HepG2 (cell line): ENCODE data around the gene STX1B. TPM values are rescaled to one million over a fixed set of nuclear protein-coding genes. Genes with fewer than 3 reads are reported as not detected.

Experiments used
- CEBPG ChIP-seq: IDR thresholded peaks from 2 replicates; pipeline ENCODE4 v1.6.1; 2016
- EZH2 ChIP-seq: conservative IDR thresholded peaks from 2 replicates; pipeline ENCODE4 v1.6.1; 2012; ENCODE audit warnings: mild to moderate bottlenecking, low read depth, low read length, moderate library complexity
- GFI1 ChIP-seq: sonication (generic); formaldehyde crosslinking; IDR thresholded peaks from 2 replicates; pipeline ENCODE4 v1.5.0; 2020; ENCODE audit warnings: missing genetic modification reagents, mild to moderate bottlenecking, borderline replicate concordance
- HNRNPL ChIP-seq: fragments of 200-400 bp; formaldehyde crosslinking; IDR thresholded peaks from 2 replicates; pipeline ENCODE4 v1.6.1; 2017; ENCODE audit warnings: mild to moderate bottlenecking, low read depth, low read length
- HNRNPUL1 ChIP-seq: fragments of 200-400 bp; formaldehyde crosslinking; IDR thresholded peaks from 2 replicates; pipeline ENCODE4 v1.6.1; 2017; ENCODE audit warnings: low read depth, mild to moderate bottlenecking, low read length, moderate library complexity
- KMT2A ChIP-seq: sonication (generic); formaldehyde crosslinking; IDR thresholded peaks from 2 replicates; pipeline ENCODE4 v1.4.0; 2020; ENCODE audit warnings: missing genetic modification reagents
- MAFK ChIP-seq, 2 experiments: IDR thresholded peaks in 1 of 2; conservative IDR thresholded peaks in 1 of 2; 2 replicates each; pipeline ENCODE4 v1.6.1; 2011; ENCODE audit warnings: improper control_type of control experiment in 2 of 2, low read length in 2 of 2
- MEIS2 ChIP-seq: sonication (generic); formaldehyde crosslinking; IDR thresholded peaks from 2 replicates; pipeline ENCODE4 v1.9.0; 2021; ENCODE audit warnings: mild to moderate bottlenecking, missing genetic modification reagents
- MLXIP ChIP-seq: sonication (generic); formaldehyde crosslinking; IDR thresholded peaks from 2 replicates; pipeline ENCODE4 v1.9.0; 2021; ENCODE audit warnings: missing genetic modification reagents, borderline replicate concordance
- MTF1 ChIP-seq: sonication (generic); formaldehyde crosslinking; IDR thresholded peaks from 2 replicates; pipeline ENCODE4 v1.5.0; 2020; ENCODE audit warnings: missing genetic modification reagents
- PHB2 ChIP-seq: fragments of 450-650 bp; IDR thresholded peaks from 2 replicates; pipeline ENCODE4 v1.6.1; 2018; ENCODE audit not compliant: partially characterized antibody
- POLR2G ChIP-seq: fragments of 200-400 bp; formaldehyde crosslinking; IDR thresholded peaks from 2 replicates; pipeline ENCODE4 v1.6.1; 2018; ENCODE audit warnings: mild to moderate bottlenecking, low read depth, low read length, moderate library complexity
- SNRNP70 ChIP-seq: fragments of 200-400 bp; formaldehyde crosslinking; IDR thresholded peaks from 2 replicates; pipeline ENCODE4 v1.6.1; 2017; ENCODE audit warnings: mild to moderate bottlenecking, low read depth, low read length, moderate library complexity
- SRF ChIP-seq: IDR thresholded peaks from 2 replicates; pipeline ENCODE4 v1.6.1; 2011; ENCODE audit warnings: mild to moderate bottlenecking, low read depth, low read length, moderate library complexity
- SRY ChIP-seq: sonication (generic); formaldehyde crosslinking; IDR thresholded peaks from 2 replicates; pipeline ENCODE4 v1.8.0; 2022; ENCODE audit warnings: mild to moderate bottlenecking, missing genetic modification reagents
- YEATS4 ChIP-seq: sonication (generic); formaldehyde crosslinking; IDR thresholded peaks from 2 replicates; pipeline ENCODE4 v1.4.0; 2020; ENCODE audit warnings: missing genetic modification reagents, borderline replicate concordance
- ZBTB3 ChIP-seq: sonication (generic); formaldehyde crosslinking; IDR thresholded peaks from 2 replicates; pipeline ENCODE4 v1.4.0; 2020; ENCODE audit warnings: low read depth, mild to moderate bottlenecking, moderate library complexity, missing genetic modification reagents, borderline replicate concordance
- ZBTB42 ChIP-seq: sonication (generic); formaldehyde crosslinking; IDR thresholded peaks from 2 replicates; pipeline ENCODE4 v1.5.0; 2020; ENCODE audit warnings: mild to moderate bottlenecking, missing genetic modification reagents
- ZBTB46 ChIP-seq: sonication (generic); formaldehyde crosslinking; IDR thresholded peaks from 2 replicates; pipeline ENCODE4 v1.4.0; 2020; ENCODE audit warnings: mild to moderate bottlenecking, missing genetic modification reagents, borderline replicate concordance
- ZNF205 ChIP-seq: IDR thresholded peaks from 2 replicates; pipeline ENCODE4 v1.6.1; 2018; ENCODE audit warnings: missing biosample characterization, missing genetic modification reagents
- ZNF230 ChIP-seq: sonication (generic); formaldehyde crosslinking; IDR thresholded peaks from 2 replicates; pipeline ENCODE4 v1.4.0; 2020; ENCODE audit warnings: mild to moderate bottlenecking, missing genetic modification reagents
- ZNF280B ChIP-seq: sonication (generic); formaldehyde crosslinking; IDR thresholded peaks from 2 replicates; pipeline ENCODE4 v1.5.0; 2020; ENCODE audit warnings: missing genetic modification reagents, mild to moderate bottlenecking, borderline replicate concordance
- ZNF543 ChIP-seq: sonication (generic); formaldehyde crosslinking; IDR thresholded peaks from 2 replicates; pipeline ENCODE4 v1.4.0; 2020; ENCODE audit warnings: mild to moderate bottlenecking, missing genetic modification reagents
- ZNF567 ChIP-seq: sonication (generic); formaldehyde crosslinking; IDR thresholded peaks from 2 replicates; pipeline ENCODE4 v1.8.1; 2023; ENCODE audit warnings: mild to moderate bottlenecking, missing genetic modification reagents, borderline replicate concordance
- ZNF724P ChIP-seq: sonication (generic); formaldehyde crosslinking; IDR thresholded peaks from 2 replicates; pipeline ENCODE4 v1.8.0; 2022; ENCODE audit warnings: missing genetic modification reagents, borderline replicate concordance
- polyA plus RNA-seq, 8 experiments: library from polyadenylated mRNA; depleted of rRNA in 3 of 8; stranded (reverse) in 7 of 8; unstranded in 1 of 8; fragments of >200 nt; fragmentation: Illumina TruSeq in 4 of 8; extraction: Trizol in 4 of 8; gene quantifications; 2 replicates each; pipeline versions ENCODE4 v1.2.1 to v1.2.3, GENCODE V29; 2011 to 2016; ENCODE audit warnings: low read depth in 4 of 8, missing spikeins in 1 of 8, mixed read lengths in 1 of 8; ENCODE audit not compliant: insufficient read depth in 1 of 8
- total RNA-seq, 5 experiments: library from RNA; depleted of rRNA; stranded (reverse); fragments of >200 nt; fragmentation: Illumina TruSeq; extraction: Trizol; gene quantifications; 2 replicates each; pipeline ENCODE4 v1.2.3, GENCODE V29; 2016; ENCODE audit warnings: low read depth in 1 of 5

STX1B gene
- total and polyA plus RNA-seq, 2 of the 13 experiments (the other 11 are each of a cell fraction or from before 2014, with no cell fraction given): 2.1 to 3.0 TPM

GRCh38 chr16:31033709-31034492 lies 23.5 kb upstream of the STX1B start (continued):
- TF ChIP-seq ZNF280B (CRISPR knock-in tag): no peak; the same call in 1 of the 2 replicates
- TF ChIP-seq ZNF724P (CRISPR knock-in tag): no peak; the same call in 1 of the 2 replicates
- TF ChIP-seq MAFK (conservative IDR thresholded peaks at IDR 0.05 in 1 of 2, IDR thresholded peaks at IDR 0.05 in 1 of 2; ENCODE audit: low read length in 2 of 2): no peak
- 0 out of 2 replicates have a peak, but pooled peaks have one; percentile 30 for TF ChIP-seq MEIS2
- no peak for TF ChIP-seq SRF
- TF ChIP-seq ZBTB3: no peak
- no peak for TF ChIP-seq EZH2
- no peak for TF ChIP-seq ZNF543 (CRISPR knock-in tag)
- no peak; the same call in 1 of the 2 replicates for TF ChIP-seq ZNF567 (CRISPR knock-in tag)
- TF ChIP-seq ZBTB46 (CRISPR knock-in tag): no peak
- TF ChIP-seq GFI1 (CRISPR knock-in tag): 0 out of 2 replicates have a peak, but pooled peaks have one; percentile 36
- TF ChIP-seq YEATS4: peak; percentile 75; the same call in 1 of the 2 replicates
- TF ChIP-seq MTF1 (CRISPR knock-in tag): no peak
- no peak for TF ChIP-seq KMT2A (CRISPR knock-in tag)
- no peak for TF ChIP-seq HNRNPL
- TF ChIP-seq SRY (CRISPR knock-in tag): 0 out of 2 replicates have a peak, but pooled peaks have one; percentile 30
- TF ChIP-seq HNRNPUL1: no peak
- TF ChIP-seq MLXIP (CRISPR knock-in tag): no peak
- TF ChIP-seq ZNF205: no peak
- no peak for TF ChIP-seq SNRNP70
- no peak for TF ChIP-seq ZBTB42 (CRISPR knock-in tag)
- TF ChIP-seq PHB2: no peak
- no peak for TF ChIP-seq ZNF230 (CRISPR knock-in tag)
- TF ChIP-seq CEBPG: no peak
- peak; percentile 70 for TF ChIP-seq POLR2G
